ENCODE data around the gene PIK3CG. TPM values are rescaled to one million over a fixed set of nuclear protein-coding genes. Genes with fewer than 3 reads are reported as not detected.

The PIK3CG gene
- total RNA-seq, 1 experiment from 2014 or later: 0.05 TPM

DNA sequence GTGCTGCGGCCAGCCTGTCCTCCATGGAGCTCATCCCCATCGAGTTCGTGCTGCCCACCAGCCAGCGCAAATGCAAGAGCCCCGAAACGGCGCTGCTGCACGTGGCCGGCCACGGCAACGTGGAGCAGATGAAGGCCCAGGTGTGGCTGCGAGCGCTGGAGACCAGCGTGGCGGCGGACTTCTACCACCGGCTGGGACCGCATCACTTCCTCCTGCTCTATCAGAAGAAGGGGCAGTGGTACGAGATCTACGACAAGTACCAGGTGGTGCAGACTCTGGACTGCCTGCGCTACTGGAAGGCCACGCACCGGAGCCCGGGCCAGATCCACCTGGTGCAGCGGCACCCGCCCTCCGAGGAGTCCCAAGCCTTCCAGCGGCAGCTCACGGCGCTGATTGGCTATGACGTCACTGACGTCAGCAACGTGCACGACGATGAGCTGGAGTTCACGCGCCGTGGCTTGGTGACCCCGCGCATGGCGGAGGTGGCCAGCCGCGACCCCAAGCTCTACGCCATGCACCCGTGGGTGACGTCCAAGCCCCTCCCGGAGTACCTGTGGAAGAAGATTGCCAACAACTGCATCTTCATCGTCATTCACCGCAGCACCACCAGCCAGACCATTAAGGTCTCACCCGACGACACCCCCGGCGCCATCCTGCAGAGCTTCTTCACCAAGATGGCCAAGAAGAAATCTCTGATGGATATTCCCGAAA, 2.7 kb downstream of the PIK3CG start:
- ChIA-PET CTCF (no interaction called here), RAD21 (ENCODE audit: low non-redundant PET in 1 of 2, low total read pairs in 2 of 2, uncharacterized antibody in 2 of 2, unreplicated experiment in 2 of 2) (no interaction called here), POLR2A (no interaction called here)
- DNase-seq (ENCODE audit: low read depth, low spot score) (no peak), ATAC-seq (no peak)
- Histone ChIP-seq H3K4me2 (ENCODE audit: low read length) (no peak overlapping the region), H4K20me1 (ENCODE audit: insufficient read depth) (no peaks in the 10 kb centered on the region), H3K9me3 (ENCODE audit: control insufficient read depth in 1 of 2, insufficient read depth in 1 of 2, low read depth in 1 of 2, low read length in 2 of 2) (no peaks in the 10 kb centered on the region), H3K27ac (ENCODE audit: low read depth, low read length) (no peak overlapping the region), H3K9me2 (ENCODE audit: insufficient read depth) (no peaks in the 10 kb centered on the region), H3K4me1 (ENCODE audit: control insufficient read depth in 1 of 2, insufficient read depth in 2 of 2, low read length in 2 of 2) (no peaks in the 10 kb centered on the region), H2AFZ (ENCODE audit: low read depth, low read length, poor library complexity, severe bottlenecking) (no peak overlapping the region), H3K79me2 (ENCODE audit: insufficient read depth, low read length) (no peaks in the 10 kb centered on the region), H3K9ac (ENCODE audit: low read length) (no peak overlapping the region), H3K27me3 (ENCODE audit: insufficient read depth, low read length) (no peaks in the 10 kb centered on the region), H3K36me3 (ENCODE audit: control insufficient read depth in 1 of 2, insufficient read depth in 2 of 2, low read length in 2 of 2) (no peaks in the 10 kb centered on the region), H3K4me3 (replicated peaks in 1 of 2; ENCODE audit: low read depth in 1 of 2, low read length in 2 of 2) (no peak overlapping the region)
- no TSS peak for BruUV-seq (replicated peaks)
- intact Hi-C loops (cut with micrococcal nuclease): no loop called here
- TF ChIP-seq TCF7L2 (IDR thresholded peaks at IDR 0.05; ENCODE audit: borderline replicate concordance, extremely low read depth, insufficient read depth, insufficient read length) (no peak), EGR1 (IDR thresholded peaks at IDR 0.05; ENCODE audit: low read depth) (no peak), SRF (IDR thresholded peaks at IDR 0.05; ENCODE audit: low read depth) (no peak)
- TF ChIP-seq, protein P1, sequence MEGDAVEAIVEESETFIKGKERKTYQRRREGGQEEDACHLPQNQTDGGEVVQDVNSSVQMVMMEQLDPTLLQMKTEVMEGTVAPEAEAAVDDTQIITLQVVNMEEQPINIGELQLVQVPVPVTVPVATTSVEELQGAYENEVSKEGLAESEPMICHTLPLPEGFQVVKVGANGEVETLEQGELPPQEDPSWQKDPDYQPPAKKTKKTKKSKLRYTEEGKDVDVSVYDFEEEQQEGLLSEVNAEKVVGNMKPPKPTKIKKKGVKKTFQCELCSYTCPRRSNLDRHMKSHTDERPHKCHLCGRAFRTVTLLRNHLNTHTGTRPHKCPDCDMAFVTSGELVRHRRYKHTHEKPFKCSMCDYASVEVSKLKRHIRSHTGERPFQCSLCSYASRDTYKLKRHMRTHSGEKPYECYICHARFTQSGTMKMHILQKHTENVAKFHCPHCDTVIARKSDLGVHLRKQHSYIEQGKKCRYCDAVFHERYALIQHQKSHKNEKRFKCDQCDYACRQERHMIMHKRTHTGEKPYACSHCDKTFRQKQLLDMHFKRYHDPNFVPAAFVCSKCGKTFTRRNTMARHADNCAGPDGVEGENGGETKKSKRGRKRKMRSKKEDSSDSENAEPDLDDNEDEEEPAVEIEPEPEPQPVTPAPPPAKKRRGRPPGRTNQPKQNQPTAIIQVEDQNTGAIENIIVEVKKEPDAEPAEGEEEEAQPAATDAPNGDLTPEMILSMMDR (IDR thresholded peaks at IDR 0.05 in 2 of 3, conservative IDR thresholded peaks at IDR 0.05 in 1 of 3; ENCODE audit: borderline replicate concordance in 1 of 3, insufficient read depth in 1 of 3, low read depth in 2 of 3, low read length in 2 of 3): no peak

DNA sequence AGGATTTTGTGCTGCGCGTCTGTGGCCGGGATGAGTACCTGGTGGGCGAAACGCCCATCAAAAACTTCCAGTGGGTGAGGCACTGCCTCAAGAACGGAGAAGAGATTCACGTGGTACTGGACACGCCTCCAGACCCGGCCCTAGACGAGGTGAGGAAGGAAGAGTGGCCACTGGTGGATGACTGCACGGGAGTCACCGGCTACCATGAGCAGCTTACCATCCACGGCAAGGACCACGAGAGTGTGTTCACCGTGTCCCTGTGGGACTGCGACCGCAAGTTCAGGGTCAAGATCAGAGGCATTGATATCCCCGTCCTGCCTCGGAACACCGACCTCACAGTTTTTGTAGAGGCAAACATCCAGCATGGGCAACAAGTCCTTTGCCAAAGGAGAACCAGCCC, 3.3 kb downstream of the PIK3CG start:
- CTCF ChIA-PET: no interaction called here
- no peaks in the 10 kb centered on the region for H3K4me1 ChIP-seq (ENCODE audit: control insufficient read depth in 1 of 2, insufficient read depth in 2 of 2, low read length in 2 of 2)
- POLR2A ChIA-PET: no interaction called here
- BruUV-seq (replicated peaks): no TSS peak
- H3K9me3 ChIP-seq (ENCODE audit: control insufficient read depth in 1 of 2, insufficient read depth in 1 of 2, low read depth in 1 of 2, low read length in 2 of 2): no peaks in the 10 kb centered on the region
- no peak overlapping the region for H3K4me2 ChIP-seq (ENCODE audit: low read length)
- intact Hi-C loops (cut with micrococcal nuclease): no loop called here
- ATAC-seq (no peak), DNase-seq (ENCODE audit: low read depth, low spot score) (no peak)
- H3K27ac ChIP-seq (ENCODE audit: low read depth, low read length): no peak overlapping the region
- no peak overlapping the region for H2AFZ ChIP-seq (ENCODE audit: low read depth, low read length, poor library complexity, severe bottlenecking)
- no peaks in the 10 kb centered on the region for H3K36me3 ChIP-seq (ENCODE audit: control insufficient read depth in 1 of 2, insufficient read depth in 2 of 2, low read length in 2 of 2)
- H3K4me3 ChIP-seq (replicated peaks in 1 of 2; ENCODE audit: low read depth in 1 of 2, low read length in 2 of 2): no peak overlapping the region
- no peak overlapping the region for H3K9ac ChIP-seq (ENCODE audit: low read length)
- RAD21 ChIA-PET (ENCODE audit: low non-redundant PET in 1 of 2, low total read pairs in 2 of 2, uncharacterized antibody in 2 of 2, unreplicated experiment in 2 of 2): no interaction called here
- no peaks in the 10 kb centered on the region for H4K20me1 ChIP-seq (ENCODE audit: insufficient read depth)
- H3K79me2 ChIP-seq (ENCODE audit: insufficient read depth, low read length): no peaks in the 10 kb centered on the region
- no peaks in the 10 kb centered on the region for H3K9me2 ChIP-seq (ENCODE audit: insufficient read depth)
- H3K27me3 ChIP-seq (ENCODE audit: insufficient read depth, low read length): no peaks in the 10 kb centered on the region
- TF ChIP-seq, protein P2, sequence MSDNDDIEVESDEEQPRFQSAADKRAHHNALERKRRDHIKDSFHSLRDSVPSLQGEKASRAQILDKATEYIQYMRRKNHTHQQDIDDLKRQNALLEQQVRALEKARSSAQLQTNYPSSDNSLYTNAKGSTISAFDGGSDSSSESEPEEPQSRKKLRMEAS (IDR thresholded peaks at IDR 0.05): no peak
- no peak for TF ChIP-seq SIN3A (IDR thresholded peaks at IDR 0.05; ENCODE audit: low read depth)
- TF ChIP-seq, protein P3, sequence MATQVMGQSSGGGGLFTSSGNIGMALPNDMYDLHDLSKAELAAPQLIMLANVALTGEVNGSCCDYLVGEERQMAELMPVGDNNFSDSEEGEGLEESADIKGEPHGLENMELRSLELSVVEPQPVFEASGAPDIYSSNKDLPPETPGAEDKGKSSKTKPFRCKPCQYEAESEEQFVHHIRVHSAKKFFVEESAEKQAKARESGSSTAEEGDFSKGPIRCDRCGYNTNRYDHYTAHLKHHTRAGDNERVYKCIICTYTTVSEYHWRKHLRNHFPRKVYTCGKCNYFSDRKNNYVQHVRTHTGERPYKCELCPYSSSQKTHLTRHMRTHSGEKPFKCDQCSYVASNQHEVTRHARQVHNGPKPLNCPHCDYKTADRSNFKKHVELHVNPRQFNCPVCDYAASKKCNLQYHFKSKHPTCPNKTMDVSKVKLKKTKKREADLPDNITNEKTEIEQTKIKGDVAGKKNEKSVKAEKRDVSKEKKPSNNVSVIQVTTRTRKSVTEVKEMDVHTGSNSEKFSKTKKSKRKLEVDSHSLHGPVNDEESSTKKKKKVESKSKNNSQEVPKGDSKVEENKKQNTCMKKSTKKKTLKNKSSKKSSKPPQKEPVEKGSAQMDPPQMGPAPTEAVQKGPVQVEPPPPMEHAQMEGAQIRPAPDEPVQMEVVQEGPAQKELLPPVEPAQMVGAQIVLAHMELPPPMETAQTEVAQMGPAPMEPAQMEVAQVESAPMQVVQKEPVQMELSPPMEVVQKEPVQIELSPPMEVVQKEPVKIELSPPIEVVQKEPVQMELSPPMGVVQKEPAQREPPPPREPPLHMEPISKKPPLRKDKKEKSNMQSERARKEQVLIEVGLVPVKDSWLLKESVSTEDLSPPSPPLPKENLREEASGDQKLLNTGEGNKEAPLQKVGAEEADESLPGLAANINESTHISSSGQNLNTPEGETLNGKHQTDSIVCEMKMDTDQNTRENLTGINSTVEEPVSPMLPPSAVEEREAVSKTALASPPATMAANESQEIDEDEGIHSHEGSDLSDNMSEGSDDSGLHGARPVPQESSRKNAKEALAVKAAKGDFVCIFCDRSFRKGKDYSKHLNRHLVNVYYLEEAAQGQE (IDR thresholded peaks at IDR 0.05; ENCODE audit: low read depth): no peak
- TF ChIP-seq YY1 (IDR thresholded peaks at IDR 0.05; ENCODE audit: extremely low read depth, insufficient replicate concordance, low read depth, low read length): no peak
- TF ChIP-seq, protein P1 (IDR thresholded peaks at IDR 0.05 in 2 of 3, conservative IDR thresholded peaks at IDR 0.05 in 1 of 3; ENCODE audit: borderline replicate concordance in 1 of 3, insufficient read depth in 1 of 3, low read depth in 2 of 3, low read length in 2 of 3): no peak
- no peak for TF ChIP-seq POLR2AphosphoS5 (IDR thresholded peaks at IDR 0.05; ENCODE audit: low read depth, low read length)
- TF ChIP-seq FOSL1 (IDR thresholded peaks at IDR 0.05; ENCODE audit: low read depth): no peak
- no peak for TF ChIP-seq SP1 (IDR thresholded peaks at IDR 0.05; ENCODE audit: low read depth)

Data from HCT116 (cell line).